Skeletal muscle tissue (tissue), 4 donors: ENCODE measurements around the gene SHROOM3. TPM values are rescaled to one million over a fixed set of nuclear protein-coding genes. Genes with fewer than 3 reads are reported as not detected.

ENCODE experiments used
- H3K27ac ChIP-seq: one replicate; pipeline ENCODE4 v1.7.0; 2013; ENCODE audit warnings: mild to moderate bottlenecking, low read depth, low read length, inconsistent platforms
- H3K27me3 ChIP-seq, 3 donors: one replicate each; pipeline ENCODE4 v1.7.0; 2013; ENCODE audit warnings: low read length in 3 of 3; ENCODE audit not compliant: control insufficient read depth in 3 of 3, insufficient read depth in 3 of 3
- H3K36me3 ChIP-seq, 3 donors: one replicate each; pipeline ENCODE4 v1.7.0; 2013; ENCODE audit warnings: low read length in 3 of 3; ENCODE audit not compliant: control insufficient read depth in 3 of 3, insufficient read depth in 3 of 3
- H3K4me1 ChIP-seq, 3 donors: one replicate each; pipeline ENCODE4 v1.7.0; 2013; ENCODE audit warnings: low read length in 3 of 3, mild to moderate bottlenecking in 3 of 3; ENCODE audit not compliant: control insufficient read depth in 3 of 3, insufficient read depth in 3 of 3
- H3K4me3 ChIP-seq, 3 donors: one replicate each; pipeline ENCODE4 v1.7.0; 2013; ENCODE audit warnings: low read length in 3 of 3
- H3K9ac ChIP-seq, 3 donors: one replicate each; pipeline ENCODE4 v1.7.0; 2013; ENCODE audit warnings: low read length in 3 of 3, mild to moderate bottlenecking in 3 of 3, moderate library complexity in 2 of 3, low read depth in 1 of 3
- H3K9me3 ChIP-seq, 3 donors: one replicate each; pipeline ENCODE4 v1.7.0; 2013; ENCODE audit warnings: low read length in 3 of 3; ENCODE audit not compliant: control insufficient read depth in 3 of 3
- total RNA-seq: library from RNA; depleted of rRNA; stranded (reverse); fragments of >200 nt; gene quantifications from one replicate; pipeline ENCODE4 v1.2.3, GENCODE V29; 2014
- donor health status: Osteomylitis.

Gene SHROOM3
- total RNA-seq, 1 donor from 2014 or later, result 21.4 TPM

DNA sequence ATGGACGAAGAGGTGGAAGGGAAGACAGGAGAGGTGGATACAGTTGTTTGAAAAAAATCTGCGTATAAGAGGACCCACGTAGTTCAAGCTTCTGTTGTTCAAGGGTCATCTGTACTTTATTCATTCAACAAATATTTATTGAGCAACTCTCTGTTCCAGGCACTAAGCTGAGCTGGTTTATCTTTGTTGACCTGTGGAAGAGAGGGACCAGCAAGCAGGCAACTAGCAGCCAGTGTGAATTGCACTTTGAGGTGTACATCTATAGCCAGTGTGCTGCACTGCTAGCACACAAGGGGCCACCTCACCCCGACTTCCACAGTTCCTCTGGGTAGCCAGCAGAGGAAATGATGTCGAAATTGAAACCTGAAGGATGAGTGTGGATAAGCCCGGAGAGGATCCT is 271.6 kb downstream of the SHROOM3 start:
- no peaks in the 10 kb centered on the region for H3K9me3 ChIP-seq
- no peaks in the 10 kb centered on the region for H3K27me3 ChIP-seq
- no peak overlapping the region for H3K9ac ChIP-seq
- H3K4me1 ChIP-seq, result no peaks in the 10 kb centered on the region
- no peaks in the 10 kb centered on the region for H3K36me3 ChIP-seq
- H3K4me3 ChIP-seq, result no peak overlapping the region
- no peak overlapping the region for H3K27ac ChIP-seq

DNA sequence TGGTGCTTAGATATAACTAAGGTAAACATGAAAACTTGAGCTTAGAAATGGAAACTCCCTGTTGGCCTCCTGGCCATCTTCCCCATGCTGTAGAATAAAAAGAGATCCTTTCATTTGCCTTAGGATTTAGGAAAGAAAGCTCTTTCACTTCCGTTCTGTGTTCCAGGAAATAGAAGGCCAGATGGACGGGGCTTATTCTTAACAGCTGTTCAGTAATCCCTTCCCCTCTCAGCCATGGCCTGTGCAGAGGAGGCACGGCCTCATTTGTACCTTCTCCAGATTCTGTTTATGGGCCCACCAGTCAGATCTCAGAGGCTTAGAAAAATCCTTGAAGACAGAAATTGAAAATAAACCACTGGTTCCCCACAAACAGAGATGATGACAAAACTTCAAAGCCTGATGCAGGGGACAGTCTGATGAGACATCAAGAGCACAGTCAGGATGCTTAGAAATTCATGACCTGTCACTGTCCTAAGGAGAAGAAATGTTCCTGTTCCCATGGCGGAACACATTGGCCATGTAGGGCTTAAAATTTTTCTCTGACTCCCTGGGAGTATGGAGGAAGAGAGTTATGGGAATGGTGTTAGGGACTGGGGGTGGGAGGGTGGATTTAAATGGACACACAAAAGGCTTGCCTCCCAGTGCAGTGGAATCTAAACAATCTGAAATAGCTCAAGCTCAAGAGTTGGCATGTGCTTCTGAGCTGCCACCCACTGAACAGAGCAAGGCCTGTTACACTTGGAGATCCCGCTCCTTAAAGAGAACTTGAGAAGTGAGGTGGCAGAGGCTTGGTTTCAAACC is 274.1 kb downstream of the SHROOM3 start:
- H3K4me1 ChIP-seq, result no peaks in the 10 kb centered on the region
- no peak overlapping the region for H3K9ac ChIP-seq
- no peaks in the 10 kb centered on the region for H3K27me3 ChIP-seq
- no peaks in the 10 kb centered on the region for H3K36me3 ChIP-seq
- no peak overlapping the region for H3K4me3 ChIP-seq
- H3K9me3 ChIP-seq, result no peaks in the 10 kb centered on the region
- H3K27ac ChIP-seq, result no peak overlapping the region

DNA sequence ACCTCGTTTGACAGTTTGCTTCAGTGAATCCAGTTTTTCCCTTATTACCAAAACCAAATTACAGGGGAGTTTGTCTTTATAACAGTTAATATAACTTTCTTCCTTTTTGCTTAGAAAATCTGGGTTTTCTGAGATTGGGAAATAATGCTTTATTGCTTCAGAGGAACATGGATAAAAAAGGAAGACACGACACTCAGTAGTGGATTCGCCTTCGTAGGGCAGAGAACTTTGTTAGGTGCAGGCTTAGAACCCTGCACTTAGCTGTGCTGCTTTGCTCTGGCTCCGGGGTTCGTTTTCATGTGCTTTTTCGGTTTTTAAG is 274.7 kb downstream of the SHROOM3 start:
- H3K27ac ChIP-seq, result no peak overlapping the region
- H3K9ac ChIP-seq, result no peak overlapping the region
- no peak overlapping the region for H3K4me3 ChIP-seq
- no peaks in the 10 kb centered on the region for H3K4me1 ChIP-seq
- H3K9me3 ChIP-seq, result no peaks in the 10 kb centered on the region
- H3K27me3 ChIP-seq, result no peaks in the 10 kb centered on the region
- no peaks in the 10 kb centered on the region for H3K36me3 ChIP-seq

DNA sequence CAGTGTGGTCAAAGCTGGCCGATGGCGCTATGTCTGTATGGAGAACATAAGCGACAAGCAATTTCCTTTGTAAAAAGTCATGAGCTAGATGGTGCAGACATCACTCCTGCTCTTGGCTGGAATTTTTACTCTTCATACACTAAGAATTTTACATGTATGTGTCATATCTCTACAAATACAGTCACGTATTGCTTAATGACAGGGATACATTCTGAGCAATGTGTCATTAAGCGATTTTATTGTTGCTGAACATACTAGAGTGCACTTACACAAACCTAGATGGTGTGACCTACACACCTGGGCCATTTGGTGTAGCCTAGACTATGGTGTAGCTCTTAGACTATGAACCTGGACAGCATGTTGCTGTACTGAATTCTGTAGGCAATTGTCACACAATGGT is 277.5 kb downstream of the SHROOM3 start:
- Histone ChIP-seq H3K4me3 (no peak overlapping the region), H3K27ac (no peak overlapping the region), H3K9me3 (no peaks in the 10 kb centered on the region), H3K9ac (no peak overlapping the region), H3K4me1 (no peaks in the 10 kb centered on the region), H3K36me3 (no peaks in the 10 kb centered on the region), H3K27me3 (peaks cover 0 to 2% (median 0%) of the 10 kb centered on the region in 3 donors)

DNA sequence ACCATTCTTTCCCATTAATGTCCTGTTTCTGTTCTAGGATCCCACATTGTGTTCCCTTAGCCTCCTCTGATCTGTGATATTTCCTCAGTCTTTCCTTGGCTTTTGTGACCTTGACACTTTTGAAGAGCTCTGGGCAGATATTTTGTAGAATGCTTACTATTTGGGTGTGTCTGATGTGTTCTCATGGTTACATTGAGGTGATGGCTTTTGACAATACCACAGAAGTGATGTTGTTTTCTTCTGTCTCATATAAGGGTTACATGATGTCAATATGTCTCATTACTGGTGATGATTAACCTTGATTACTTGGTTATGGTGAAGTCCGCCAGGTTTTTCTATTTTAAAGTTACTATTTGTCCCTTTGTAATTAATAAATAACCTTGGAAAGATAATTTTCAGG is 279.2 kb downstream of the SHROOM3 start:
- Histone ChIP-seq H3K27ac (no peak overlapping the region), H3K27me3 (peaks cover 0 to 2% (median 0%) of the 10 kb centered on the region in 3 donors), H3K9ac (no peak overlapping the region), H3K36me3 (no peaks in the 10 kb centered on the region), H3K4me3 (no peak overlapping the region), H3K9me3 (no peaks in the 10 kb centered on the region), H3K4me1 (no peaks in the 10 kb centered on the region)

DNA sequence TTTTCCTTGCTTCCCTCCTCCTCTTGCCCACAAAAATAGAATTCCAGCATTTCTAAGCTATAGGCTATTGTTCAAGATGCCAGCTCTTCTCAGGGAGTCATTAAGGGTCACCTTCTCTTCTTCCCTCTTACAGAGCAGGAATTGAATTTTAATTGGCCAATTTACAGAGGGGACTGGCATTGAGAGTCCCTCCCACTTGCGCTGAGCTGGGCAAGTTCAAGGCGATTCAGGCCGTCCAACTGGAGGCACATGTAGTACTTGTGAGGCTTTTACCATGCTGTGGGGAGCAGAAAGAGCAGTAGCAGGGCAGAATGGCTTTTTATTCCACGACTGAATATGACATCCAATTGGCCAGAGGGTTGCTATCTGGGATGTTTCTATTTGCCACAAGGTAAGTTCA is 281.0 kb downstream of the SHROOM3 start:
- Histone ChIP-seq H3K9ac (no peak overlapping the region), H3K4me3 (no peak overlapping the region), H3K9me3 (no peaks in the 10 kb centered on the region), H3K4me1 (no peaks in the 10 kb centered on the region), H3K27ac (no peak overlapping the region), H3K36me3 (no peaks in the 10 kb centered on the region), H3K27me3 (peaks cover 0 to 2% (median 0%) of the 10 kb centered on the region in 3 donors)

DNA sequence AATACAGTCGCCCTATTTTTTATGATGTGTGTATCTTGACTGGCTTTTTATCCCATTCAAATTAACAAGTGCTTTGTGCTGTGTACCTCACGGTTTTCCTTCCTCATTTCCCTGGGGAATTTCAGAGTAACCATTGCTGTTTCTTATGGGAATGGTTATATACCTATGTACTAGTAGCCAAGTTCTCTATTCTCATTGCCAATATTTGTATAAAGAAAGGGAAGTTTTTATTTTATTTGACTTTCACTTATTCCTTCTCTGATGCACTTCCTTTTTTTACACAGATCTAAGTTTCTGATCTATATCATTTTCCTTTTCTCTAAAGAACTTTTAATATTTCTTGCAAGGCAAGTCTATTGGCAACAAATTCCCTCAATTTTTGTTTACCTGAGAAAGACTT is 281.6 kb downstream of the SHROOM3 start:
- Histone ChIP-seq H3K9me3 (no peaks in the 10 kb centered on the region), H3K4me3 (no peak overlapping the region)

DNA sequence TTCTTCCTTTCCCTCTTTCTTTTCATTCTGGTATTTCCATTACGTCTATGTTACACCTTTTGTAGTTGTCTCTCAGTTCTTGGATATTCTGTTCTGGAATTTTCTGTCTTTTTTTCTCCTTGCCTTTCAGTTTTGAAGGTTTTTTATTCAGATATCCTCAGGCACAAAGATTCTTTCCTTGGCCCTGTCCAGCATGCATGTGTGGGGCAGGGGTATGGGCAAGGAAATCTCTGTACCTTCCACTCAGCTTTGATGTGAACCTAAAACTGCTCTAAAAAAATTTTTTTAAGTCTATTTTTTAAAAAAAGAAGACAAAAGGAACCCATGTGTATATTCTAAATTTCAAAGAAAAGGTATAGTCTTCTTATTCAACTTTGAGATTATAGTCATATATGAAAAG is 282.4 kb downstream of the SHROOM3 start:
- no peak overlapping the region for H3K9ac ChIP-seq
- H3K27ac ChIP-seq, result no peak overlapping the region
- H3K27me3 ChIP-seq, result peaks cover 0 to 2% (median 0%) of the 10 kb centered on the region in 3 donors
- no peaks in the 10 kb centered on the region for H3K36me3 ChIP-seq
- H3K4me1 ChIP-seq, result no peaks in the 10 kb centered on the region
- H3K9me3 ChIP-seq, result no peaks in the 10 kb centered on the region
- no peak overlapping the region for H3K4me3 ChIP-seq

More for the DNA sequence above, 281.6 kb downstream of the SHROOM3 start:
- H3K27me3 ChIP-seq, result peaks cover 0 to 2% (median 0%) of the 10 kb centered on the region in 3 donors
- no peak overlapping the region for H3K9ac ChIP-seq
- H3K36me3 ChIP-seq, result no peaks in the 10 kb centered on the region
- no peaks in the 10 kb centered on the region for H3K4me1 ChIP-seq
- H3K27ac ChIP-seq, result no peak overlapping the region

DNA sequence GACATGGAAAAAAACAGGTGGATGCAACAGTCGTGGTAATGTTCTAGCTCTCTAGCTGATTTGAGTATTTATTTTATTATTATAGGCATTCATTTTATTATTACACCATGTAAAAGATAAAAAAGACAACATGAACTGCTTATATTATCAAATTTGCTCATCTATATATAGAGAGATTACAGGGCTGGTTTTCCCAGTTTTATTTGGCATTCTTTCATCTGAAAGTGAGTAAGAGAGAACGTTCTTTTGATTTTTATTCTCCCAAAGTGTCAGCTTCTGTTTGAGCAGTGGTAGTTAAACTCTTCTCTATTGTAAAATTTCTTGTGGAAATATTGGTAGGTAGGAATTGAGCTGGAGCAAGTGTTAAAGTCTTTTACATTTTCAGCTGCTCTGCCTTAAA is 283.0 kb downstream of the SHROOM3 start:
- H3K4me1 ChIP-seq, result no peaks in the 10 kb centered on the region
- H3K27ac ChIP-seq, result no peak overlapping the region
- no peaks in the 10 kb centered on the region for H3K9me3 ChIP-seq
- no peaks in the 10 kb centered on the region for H3K36me3 ChIP-seq
- H3K4me3 ChIP-seq, result no peak overlapping the region
- H3K27me3 ChIP-seq, result peaks cover 0 to 2% (median 0%) of the 10 kb centered on the region in 3 donors
- H3K9ac ChIP-seq, result no peak overlapping the region

DNA sequence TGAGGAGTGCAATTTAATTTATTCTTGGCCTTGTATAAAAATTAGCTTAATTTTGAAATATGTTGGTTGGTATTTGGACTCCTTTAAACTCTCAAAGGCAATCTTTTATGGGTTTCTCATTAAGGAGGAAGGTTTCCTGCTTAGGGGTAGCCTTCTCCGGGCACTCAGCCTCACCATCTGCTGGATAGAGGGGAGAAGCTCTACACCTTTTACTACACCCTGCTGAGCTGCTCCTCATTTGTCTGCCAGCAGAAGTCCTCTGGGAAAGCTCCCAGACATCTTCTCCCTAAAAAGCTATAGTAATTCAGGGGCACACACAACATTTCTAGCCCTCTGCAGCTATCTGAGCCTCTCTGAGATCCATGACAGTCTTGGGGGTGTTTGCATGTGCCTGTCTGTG is 283.8 kb downstream of the SHROOM3 start:
- H3K36me3 ChIP-seq, result no peaks in the 10 kb centered on the region
- no peak overlapping the region for H3K27ac ChIP-seq
- no peak overlapping the region for H3K4me3 ChIP-seq
- H3K9me3 ChIP-seq, result no peaks in the 10 kb centered on the region
- no peaks in the 10 kb centered on the region for H3K4me1 ChIP-seq
- peaks cover 0 to 2% (median 0%) of the 10 kb centered on the region in 3 donors for H3K27me3 ChIP-seq
- H3K9ac ChIP-seq, result no peak overlapping the region
